ELF-1 (cell line): ENCODE results near the gene CHCHD2.
"Not testable (repeated sequence)": the region's sequence is repeated elsewhere in the genome, so short reads cannot be mapped to it uniquely, and the experiment has no call there.

Source experiments
- DNase-seq: peaks from one replicate; pipeline ENCODE4 v3.0.0-alpha.2; 2016; ENCODE audit warnings: low read depth, low spot score

CHCHD2 gene, protein sequence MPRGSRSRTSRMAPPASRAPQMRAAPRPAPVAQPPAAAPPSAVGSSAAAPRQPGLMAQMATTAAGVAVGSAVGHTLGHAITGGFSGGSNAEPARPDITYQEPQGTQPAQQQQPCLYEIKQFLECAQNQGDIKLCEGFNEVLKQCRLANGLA

DNA sequence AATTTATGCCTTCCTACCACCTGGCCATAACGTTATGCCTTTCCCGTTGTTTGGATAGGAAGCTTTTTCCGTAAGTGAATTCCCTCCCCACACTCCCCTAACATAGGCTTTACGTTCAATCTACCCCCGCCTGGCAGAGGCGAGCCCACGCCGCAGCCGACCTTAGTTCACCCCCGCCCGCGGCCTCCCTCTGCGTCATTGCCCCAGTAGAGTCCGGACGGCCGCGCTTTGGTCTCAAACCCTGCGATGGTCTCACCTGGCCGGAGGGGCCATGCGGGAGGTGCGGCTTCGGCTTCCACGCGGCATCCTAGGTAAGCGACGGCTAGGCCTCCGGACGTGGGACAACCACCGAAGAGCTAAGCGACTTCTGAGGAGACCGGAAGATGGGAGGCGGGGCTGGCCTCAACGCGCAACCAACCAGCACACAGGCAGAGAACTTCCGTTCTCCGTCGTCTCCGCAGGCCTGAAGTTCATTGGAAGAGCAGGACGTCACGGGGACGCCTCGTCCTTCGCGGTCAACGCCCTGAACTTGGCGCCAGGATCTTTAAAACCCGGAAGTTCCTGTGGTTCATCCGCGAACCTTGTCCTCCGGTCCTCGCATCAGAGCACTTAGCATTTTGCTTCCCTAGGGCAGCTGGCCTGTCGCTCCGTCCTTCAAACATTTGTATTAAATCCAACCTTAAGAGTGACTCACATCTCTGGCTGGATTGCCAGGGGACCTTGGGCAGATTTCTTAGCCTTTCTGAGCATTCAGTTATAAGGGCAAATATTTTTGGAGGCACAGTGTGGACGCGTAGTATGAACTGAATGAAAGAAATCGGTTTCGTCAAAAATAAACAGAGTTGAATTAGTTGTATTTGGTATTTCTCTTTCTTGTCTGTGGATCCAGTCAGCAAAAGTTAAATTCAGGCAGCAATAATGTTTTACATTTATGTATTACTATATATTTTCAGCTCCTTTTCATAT, at the start of gene CHCHD2:
CHCHD2 (minus strand) TSS at position 369 of the 966 bp plus-strand sequence; CDS start at position 306, 63 bp downstream.
- DNase-seq: peak; percentile 99

DNA sequence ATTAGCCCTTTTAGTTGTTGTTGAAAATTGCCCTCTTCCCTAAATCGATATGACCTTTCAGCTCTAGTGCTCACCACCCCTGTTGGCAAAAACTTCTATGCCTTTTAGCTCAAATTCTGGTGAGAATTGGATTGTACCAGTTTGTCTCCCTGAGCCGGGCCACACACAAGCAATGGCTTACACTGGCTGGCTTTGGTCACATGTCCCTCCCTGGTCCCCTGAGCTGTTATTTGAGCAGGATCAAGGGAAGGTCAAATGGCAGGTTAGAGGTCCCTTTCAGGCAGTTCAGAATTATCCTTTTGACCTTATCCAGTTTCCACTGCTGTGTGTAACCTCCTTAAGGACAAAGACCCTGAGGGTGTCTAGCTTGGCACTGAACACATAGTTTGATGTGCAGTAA, 24.8 kb upstream of the CHCHD2 start:
- not testable (repeated sequence) for DNase-seq

DNA sequence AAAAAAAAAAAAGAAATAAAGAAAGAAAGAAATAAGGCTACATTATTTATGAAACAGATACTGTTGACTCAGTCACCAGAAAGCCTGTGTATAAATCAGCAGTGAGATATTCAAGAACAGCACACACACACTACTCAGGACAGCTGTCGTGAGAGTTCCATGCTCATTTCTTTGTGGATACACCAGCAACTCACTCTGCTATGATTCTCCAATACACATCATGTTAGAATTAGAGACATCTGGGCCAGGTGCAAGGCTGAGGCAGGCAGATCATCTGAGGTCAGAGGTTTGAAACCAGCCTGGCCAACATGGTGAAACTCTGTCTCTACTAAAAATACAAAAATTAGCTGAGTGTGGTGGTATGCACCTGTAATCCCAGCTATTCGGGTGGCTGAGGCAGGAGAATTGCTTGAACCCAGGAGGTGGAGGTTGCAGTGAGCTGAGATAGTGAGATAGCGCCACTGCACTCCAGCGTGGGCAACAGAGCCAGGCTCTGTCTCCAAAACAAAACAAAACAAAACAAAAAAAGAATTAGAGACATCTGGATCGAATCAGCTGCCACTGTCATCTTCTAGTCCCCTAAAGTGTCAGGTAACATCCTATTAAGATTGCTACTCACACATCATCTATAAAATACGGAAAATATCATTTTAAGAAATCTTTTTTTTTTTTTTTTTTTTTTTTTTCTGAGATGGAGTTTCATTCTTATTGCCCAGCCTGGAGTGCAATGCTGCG, 21.1 kb upstream of the CHCHD2 start:
- DNase-seq: no peak

DNA sequence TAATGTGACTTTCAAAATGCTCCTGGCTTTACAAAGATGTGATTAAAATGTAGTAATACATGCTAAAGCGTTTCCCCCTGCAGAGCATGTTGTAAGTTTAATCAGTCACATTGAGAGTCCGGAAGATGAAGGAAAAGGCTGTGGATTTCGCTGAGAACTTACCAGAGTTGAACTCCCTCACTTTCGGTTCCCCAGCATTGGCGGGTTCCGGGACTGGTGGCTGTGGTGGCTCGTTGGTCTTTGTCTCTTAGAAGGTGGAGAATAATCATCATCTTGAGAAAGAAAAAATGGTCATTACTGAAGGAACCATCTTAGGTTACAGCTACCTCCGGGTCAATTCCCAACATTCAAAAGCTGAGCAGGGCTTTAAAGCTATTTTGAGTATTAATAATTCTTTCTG, 19.6 kb upstream of the CHCHD2 start:
- DNase-seq: no peak

GRCh38 chr7:56124981-56125380, 18.7 kb upstream of the CHCHD2 start:
- DNase-seq: no peak

DNA sequence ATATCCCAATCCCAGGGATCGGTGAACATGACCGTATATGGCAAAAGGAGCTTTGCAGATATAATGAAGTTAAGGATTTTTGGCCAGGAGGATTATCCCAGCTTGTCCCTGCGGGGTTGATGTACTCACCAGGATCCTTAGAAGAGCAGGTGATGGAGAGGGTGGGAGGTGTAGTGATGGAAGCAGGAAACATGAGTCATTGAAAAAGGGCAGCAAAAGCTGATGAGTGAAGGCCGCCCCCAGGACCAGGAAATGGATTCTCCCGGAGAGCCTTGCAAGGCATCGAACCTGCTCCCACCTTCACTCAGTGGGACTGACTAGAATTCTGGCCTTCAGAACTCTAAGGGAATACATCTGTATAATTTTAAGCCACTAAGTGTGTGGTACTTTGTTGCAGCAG, 15.2 kb upstream of the CHCHD2 start:
- no peak for DNase-seq

DNA sequence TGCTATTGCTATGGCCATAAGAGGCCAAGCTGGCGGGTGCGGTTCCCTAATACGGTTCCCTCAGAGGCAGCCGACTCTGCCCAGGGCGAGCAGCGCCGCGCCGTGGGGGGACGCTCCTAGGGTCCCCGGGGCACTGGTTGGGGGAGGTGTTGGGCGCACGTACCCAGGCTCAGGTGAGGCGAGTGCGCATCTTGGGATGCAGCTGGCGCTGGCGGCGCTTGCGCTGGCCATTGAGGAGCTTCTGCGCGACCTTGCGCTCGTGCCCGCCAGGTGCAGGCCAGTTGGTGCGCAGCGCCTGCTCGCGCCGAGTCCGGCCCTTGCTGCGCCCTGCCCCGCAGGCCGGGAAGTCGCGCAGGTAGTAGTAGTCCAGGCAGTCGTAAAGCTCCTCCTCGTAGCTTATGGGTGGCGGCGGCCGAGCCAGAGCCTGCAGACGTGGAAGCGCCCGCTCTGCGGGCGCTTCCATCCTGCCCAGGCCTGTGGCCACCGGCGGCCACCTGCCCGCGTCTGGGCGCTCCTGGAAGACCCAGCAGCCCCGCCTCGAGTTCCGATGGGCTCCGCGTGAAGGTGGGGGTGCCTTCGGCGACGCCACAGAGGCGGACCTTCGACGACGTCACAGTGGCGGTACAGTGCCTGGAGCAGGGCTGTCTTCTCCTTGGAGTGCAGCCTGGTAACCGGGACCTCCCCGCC, 9.7 kb upstream of the CHCHD2 start, which contains the start of gene NUPR2:
NUPR2 (minus strand) TSS at position 566 of the 687 bp plus-strand sequence; CDS start at position 463, 103 bp downstream.
- DNase-seq: peak; percentile 58

DNA sequence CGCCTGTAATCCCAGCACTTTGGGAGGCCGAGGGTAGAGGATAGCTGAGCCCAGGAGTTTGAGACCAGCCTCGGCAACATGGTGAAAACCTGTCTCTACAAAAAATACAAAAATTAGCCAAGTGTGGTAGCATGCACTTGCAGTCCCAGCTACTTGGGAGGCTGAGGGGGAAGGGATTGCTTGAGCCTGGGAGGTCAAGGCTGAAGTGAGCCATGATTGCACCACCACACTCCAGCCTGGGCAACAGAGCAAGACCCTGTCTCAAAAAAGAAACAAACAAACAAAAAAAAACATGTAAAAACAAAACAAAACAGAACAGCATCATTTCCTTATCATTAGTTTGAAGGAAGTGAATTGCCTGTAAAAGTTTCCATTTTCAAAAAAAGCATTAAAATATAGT, 6.0 kb upstream of the CHCHD2 start:
- DNase-seq: not testable (repeated sequence)

DNA sequence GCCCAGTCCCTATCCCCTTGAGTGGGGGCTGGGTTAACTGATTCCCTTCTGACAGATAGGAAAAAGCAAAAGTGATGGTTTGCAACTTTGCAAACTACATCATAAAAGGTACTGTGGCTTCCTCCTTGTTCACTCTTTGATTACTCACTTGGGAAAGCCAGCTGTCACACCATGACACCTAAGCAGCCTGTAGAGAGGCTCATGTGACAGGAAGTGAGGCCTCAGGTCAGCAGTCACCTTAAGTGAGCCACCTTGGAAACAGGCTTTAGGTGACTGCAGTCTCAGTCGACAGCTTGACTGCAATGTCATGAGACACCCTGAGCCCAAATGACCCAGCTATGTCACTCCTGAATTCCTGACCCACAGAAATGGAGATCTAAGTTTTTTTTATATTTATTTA, 4.3 kb upstream of the CHCHD2 start:
- no peak for DNase-seq

GRCh38 chr7:56107954-56108258, 1.6 kb upstream of the CHCHD2 start:
- DNase-seq: no peak

- DNase-seq: peak; percentile 18
Measured at GRCh38 chr7:56105508-56105907, 768 bp downstream of the CHCHD2 start.

DNA sequence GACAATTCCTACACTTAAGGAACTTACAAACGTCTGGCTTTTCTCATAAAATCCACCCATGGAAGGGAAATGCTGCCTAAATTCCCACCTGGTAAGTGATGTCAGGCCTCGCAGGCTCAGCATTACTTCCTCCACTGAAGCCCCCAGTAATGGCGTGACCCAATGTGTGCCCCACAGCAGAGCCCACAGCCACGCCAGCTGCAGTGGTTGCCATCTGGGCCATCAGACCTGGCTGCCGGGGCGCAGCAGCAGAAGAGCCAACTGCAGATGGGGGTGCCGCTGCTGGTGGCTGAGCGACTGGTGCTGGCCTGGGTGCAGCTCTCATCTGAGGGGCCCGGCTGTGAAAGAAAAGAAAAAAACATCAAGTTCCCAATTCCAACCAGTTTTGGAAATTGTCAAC, 2.1 kb downstream of the CHCHD2 start:
- DNase-seq: not testable (repeated sequence)

DNA sequence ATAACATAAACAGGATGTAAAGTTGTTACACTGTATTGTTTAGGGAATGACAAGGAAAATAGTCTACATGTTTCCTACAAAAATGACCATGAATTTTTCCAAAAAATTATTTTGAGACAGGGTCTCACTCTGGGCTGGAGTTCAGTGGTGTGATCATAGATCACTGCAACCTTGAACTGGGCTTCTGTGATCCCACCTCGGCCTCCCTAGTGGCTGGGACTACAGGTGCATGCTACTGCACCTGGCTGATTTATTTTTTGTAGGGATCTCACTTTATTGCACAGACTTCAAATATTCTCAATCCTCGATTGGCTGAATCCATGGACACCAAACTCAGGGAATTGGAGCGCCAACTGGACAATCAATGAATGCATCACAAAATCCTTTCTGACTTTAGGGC, 6.6 kb downstream of the CHCHD2 start:
- no peak for DNase-seq

DNA sequence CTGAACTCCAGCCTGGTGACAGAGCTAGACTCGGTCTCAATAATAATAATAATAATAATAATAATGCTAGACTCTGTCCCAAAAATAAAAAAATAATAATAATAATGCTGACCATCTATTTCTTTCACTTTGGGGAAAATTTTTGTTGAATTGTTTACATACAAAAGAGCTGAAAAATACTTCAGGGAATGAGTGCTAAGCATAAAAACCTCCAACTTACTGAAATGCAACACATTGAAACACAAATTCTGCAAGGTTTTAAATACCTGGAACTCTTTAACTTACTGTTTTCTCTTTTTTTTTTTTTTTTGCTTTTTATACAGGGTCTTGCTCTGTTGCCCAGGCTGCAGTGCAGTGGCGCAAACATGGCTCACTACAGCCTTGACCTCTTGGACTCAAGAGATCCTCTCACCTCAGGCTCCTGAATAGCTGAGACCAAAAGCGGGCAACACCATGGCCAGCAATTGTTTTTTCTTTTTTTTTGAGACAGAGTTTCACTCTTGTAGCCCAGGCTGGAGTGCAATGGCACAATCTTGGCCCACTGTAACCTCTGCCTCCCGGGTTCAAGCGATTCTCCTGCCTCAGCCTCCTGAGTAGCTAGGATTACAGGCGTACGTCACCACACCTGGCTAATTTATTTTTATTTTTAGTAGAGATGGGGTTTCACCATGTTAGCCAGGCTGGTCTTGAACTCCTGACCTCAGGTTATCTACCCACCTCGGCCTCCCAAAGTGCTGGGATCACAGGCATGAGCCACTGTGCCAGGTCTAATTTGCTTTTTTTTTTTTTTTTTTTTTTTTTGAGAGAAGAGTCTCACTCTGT, 7.9 kb downstream of the CHCHD2 start:
- DNase-seq: not testable (repeated sequence)

DNA sequence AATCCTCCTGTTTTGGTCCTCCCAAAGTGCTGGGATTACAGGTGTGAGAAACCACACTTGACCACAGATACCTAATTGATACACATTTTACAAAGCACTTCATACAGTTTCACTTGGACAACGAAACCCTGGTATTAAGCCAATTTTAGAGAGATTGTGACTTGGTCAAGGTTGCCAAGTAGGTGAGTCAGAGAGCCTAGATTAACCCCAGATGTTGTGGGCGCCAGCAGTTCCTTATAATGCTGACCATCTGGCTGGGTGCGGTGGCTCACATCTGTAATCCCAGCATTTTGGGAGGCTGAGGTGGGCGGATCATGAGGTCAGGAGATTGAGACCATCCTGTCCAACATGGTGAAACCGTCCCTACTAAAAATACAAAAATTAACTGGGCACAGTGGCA, 8.6 kb downstream of the CHCHD2 start:
- DNase-seq: no peak

GRCh38 chr7:56092789-56093531, 13.3 kb downstream of the CHCHD2 start, which contains the start of gene PHKG1:
PHKG1 (minus strand) TSS chr7:56092952; CDS start chr7:56088941, 4,011 bp downstream.
- DNase-seq: peak; percentile 68

DNA sequence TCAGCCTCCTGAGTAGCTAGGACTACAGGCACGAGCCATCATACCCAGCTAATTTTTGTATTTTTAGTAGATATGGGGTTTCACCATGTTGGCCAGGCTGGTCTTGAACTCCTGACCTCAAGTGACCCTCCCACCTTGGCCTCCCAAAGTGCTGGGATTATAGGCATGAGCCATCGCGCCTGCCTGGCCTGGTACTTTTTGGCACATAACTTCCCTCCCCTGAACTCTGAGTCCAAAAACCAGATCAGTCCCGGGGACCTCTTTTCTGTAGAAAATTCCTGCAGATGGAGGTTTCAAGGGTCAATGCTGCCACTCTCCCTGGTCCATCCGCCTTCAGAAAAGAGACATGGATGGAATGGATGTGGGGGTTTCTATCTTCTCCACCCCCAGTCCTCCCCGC, 13.9 kb downstream of the CHCHD2 start:
- not testable (repeated sequence) for DNase-seq

- DNase-seq: no peak
Measured at GRCh38 chr7:56091591-56091990, 14.7 kb downstream of the CHCHD2 start.

- DNase-seq: no peak
Measured at GRCh38 chr7:56087445-56087844, 18.8 kb downstream of the CHCHD2 start.

- no peak for DNase-seq
Measured at GRCh38 chr7:56086761-56087160, 19.5 kb downstream of the CHCHD2 start.
